HG02973 (cell line): Measurements from ENCODE around the gene NHSL1.
"Not testable (repeated sequence)": the region's sequence is repeated elsewhere in the genome, so short reads cannot be mapped to it uniquely, and the experiment has no call there.

ENCODE experiments used
- ATAC-seq: cut with Tn5 transposase; IDR thresholded peaks from one replicate; pipeline ENCODE4 v1.9.1; 2021; ENCODE audit warnings: moderate library complexity; ENCODE audit not compliant: unreplicated experiment

Gene NHSL1

GRCh38 chr6:138431256-138432062 lies 67.8 kb downstream of the NHSL1 start:
- ATAC-seq = no peak

DNA sequence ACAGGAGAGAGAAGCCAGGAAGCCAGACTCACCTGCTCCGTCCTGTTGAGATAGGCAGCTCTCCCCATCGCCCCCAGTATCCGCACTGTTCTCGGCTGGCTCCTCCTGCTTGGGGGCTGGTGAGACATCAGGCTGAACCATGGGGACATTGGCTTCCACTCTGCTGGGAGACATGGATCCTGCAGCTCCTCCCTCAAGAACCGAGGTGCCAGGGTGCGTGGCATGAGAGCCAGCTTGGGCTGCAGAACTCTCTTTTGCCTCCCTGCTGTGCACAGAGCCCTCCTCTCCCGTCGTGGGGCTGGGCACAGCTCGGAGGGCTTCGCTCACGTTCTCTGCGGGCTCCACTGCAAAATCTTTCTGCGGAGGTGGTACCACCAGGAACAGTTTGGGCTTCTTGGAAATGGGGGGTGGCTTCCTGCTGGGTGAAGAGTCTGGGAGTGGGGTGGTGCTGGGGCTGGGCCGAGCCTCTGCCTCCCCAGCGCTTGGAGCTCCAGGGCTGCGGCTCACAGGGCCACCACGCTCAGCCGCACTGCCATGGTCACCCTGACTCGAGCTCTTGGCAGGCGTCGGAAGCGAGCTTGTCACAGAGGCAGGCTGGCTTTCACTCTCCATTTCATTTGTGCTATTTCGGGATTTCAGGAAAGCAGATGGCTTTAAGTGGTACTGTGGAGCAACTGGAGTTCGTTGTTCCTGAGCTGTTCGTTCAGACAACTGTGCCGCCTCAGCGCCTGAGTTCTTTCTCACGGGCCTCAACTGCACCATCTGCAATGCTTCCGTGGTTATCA lies 68.7 kb downstream of the NHSL1 start:
- ATAC-seq = no peak

DNA sequence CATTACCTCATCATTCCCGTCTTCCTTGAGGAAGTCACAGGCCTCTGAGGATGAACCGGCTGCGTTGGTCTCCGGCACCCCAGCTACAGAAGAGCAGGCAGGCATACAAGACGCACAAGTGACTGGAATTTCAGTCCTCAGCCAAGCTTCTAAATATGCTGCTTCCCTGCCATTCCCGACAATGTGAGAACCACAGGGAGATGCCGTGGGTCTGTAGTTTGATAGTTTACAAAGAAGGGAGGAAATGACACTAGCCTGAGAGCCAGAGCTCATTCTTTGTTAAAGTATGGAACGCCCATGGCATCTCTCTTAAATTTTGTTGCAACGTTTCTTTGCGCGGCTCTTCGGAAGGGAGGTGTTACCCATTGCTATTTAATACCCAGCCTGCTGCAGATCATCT lies 69.5 kb downstream of the NHSL1 start:
- no peak for ATAC-seq

GRCh38 chr6:138428944-138429598 lies 70.2 kb downstream of the NHSL1 start:
- ATAC-seq = no peak

- no peak for ATAC-seq
Measured at GRCh38 chr6:138427701-138428100, 71.6 kb downstream of the NHSL1 start.

- ATAC-seq = no peak
Measured at GRCh38 chr6:138426500-138427123, 72.7 kb downstream of the NHSL1 start.

DNA sequence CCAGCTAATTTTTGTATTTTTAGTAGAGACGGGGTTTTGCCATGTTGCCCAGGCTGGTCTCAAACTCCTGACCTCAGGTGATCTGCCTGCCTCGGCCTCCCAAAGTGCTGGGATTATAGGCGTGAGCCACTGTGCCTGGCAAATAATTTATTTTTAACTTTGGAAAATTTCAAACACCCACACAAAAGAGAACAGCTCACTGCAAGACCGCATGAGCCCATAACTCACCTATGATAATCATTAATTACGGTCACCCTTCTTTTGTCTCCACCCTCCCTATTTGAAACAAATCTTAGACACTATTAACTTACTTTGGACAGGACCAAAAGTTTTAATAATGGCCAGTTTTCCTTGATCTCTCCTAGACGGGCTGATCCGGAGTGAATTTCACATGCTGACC lies 74.0 kb downstream of the NHSL1 start:
- not testable (repeated sequence) for ATAC-seq

- no peak for ATAC-seq
Measured at GRCh38 chr6:138424004-138424904, 75.0 kb downstream of the NHSL1 start.

- ATAC-seq = no peak
Measured at GRCh38 chr6:138422861-138423260, 76.4 kb downstream of the NHSL1 start.

DNA sequence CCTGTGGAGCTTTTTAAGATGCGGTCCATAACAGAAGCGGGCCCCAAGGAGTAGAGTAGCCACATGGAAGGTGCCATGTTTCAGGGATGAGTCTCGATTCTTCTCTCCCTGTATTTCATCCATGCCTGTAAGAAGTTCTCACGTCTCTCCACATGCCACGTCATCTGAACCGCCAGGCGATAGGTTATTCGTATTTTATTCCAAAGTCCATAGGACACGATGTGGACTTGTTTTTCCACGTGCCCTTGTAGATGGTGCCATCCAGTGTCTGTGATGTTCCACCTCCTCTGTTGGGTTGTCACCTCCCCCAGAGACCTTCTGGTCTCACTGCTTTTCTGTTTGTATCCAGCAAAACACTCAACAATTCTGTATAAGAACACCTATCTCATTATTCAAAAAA lies 77.7 kb downstream of the NHSL1 start:
- no peak for ATAC-seq

DNA sequence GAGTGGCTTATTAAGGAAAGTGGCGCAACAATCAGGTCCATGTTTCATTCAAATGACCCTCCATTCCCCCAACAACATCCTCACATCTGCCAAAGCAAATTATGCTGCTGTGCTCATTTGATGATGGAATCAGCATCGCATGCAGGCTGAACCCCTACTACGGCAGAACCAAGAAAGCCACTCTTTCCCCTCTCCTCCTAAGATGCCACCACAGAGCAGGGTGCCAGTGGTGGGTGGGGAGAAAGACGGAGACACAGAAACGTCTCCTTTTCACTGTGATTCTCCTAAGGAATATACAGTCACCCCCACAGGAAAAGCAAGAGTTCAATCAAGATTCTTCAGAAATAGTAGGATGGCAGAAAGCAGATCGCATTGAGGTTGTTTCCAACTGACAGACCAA lies 78.2 kb downstream of the NHSL1 start:
- ATAC-seq = no peak

DNA sequence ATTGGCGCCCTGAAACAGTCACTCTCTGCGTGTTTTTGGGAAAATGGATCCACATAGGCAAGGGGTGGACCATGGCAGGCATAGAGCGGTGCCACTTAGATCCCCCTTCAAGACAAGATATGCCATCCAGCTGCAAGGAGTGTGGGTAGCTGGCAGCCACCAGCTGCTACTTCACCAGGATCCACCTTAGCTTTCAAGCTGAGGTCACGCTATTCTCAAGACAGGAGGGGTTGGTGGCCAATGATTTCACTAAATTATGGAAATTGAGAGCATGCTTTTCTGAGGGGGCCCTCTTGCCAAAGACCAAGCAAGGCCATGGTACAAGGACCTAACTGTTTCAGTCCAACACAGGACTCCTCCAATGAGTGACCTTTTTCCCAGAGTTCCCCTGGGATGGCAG lies 78.9 kb downstream of the NHSL1 start:
- ATAC-seq = no peak

GRCh38 chr6:138419766-138420165 lies 79.5 kb downstream of the NHSL1 start:
- no peak for ATAC-seq

GRCh38 chr6:138418118-138418742 lies 81.1 kb downstream of the NHSL1 start:
- ATAC-seq = no peak

- ATAC-seq = no peak
Measured at GRCh38 chr6:138417493-138418117, 81.7 kb downstream of the NHSL1 start.

DNA sequence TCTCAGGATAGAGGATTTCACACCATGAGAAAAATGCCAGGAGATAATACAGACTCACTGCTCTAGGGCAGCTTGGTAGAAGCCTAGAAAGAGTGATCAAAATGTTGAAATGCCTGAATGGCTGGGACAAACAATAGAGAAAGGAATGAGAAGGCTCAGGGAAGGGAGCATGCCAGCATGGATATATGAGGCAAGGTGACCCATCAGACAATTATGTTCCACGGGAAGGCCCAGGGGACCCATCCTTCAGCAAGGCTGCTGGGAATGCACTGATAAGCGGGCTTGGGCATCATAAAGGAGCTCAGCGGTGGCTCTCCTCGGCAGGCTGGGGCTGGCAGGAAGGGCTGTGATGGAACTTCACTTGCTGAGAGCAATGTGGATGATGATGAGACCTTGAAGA lies 83.1 kb downstream of the NHSL1 start:
- no peak for ATAC-seq

DNA sequence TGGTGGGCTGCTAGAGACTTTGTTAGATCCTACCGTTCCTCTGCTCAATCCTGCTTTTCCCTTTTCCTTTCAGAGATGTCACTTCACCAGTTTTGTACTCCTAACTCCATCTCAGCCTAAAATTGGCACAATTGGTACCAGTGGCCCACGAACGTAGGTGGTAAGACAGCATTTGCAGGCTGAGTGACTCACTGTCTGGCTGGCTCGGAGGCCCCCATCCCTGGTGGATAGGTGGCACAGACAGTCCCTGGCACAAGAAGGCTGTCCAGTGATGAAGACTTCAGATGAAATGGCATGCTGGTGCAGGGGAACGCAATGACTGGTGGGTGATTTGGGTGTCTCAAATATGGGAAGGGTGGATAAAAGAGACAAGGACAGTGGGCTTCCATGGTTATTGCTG lies 84.2 kb downstream of the NHSL1 start:
- no peak for ATAC-seq

DNA sequence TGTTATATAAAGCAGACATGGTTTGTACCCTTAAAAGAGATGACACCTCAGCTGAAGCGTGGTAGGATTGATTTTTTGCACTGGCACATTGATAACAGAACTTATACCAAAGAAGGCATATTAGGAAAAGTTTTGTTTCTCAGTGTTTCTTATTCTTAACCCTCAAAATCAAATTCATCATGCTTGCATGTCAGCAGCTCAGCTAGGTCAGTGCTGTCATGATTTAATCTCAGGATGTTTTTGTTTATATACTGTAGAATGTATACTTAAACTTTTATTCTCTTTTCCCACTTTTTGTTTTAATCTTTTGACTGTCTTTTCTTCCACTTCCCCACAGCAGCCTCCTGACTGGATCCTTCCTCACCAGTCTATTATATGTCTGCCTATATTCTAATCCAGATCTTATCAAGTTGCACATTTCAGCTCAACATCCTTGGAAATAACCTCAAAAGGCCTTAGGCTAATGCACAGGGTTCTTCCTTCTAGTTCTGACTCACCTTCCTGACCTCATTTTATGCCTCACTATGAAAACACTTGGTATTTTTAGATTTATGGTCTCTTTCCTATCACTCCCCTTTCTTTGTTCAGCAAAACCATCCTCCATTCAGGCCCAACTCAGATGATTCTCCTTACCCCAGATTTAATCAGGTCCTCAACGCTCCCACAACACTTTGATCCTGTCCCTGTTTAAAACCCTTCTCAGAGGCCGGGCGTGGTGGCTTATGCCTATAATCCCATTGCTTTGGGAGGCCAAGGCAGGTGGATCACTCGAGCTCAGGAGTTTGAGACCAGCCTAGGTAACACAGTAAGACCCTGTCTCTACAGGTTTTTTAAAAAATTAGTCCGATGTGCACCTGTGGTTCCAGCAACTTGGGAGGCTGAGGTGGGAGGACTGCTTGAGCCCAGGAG lies 88.1 kb downstream of the NHSL1 start:
- ATAC-seq = peak; percentile 60
